ENCODE measurements around the gene DDX54. TPM values are rescaled to one million over a fixed set of nuclear protein-coding genes. Genes with fewer than 3 reads are reported as not detected.

Gene DDX54
- total RNA-seq, 1 experiment from 2014 or later, result 83.0 TPM

GRCh38 chr12:113196990-113197389 lies 11.7 kb upstream of the DDX54 start:
- Histone ChIP-seq H4K20me1 (ENCODE audit: control insufficient read depth, insufficient read depth, insufficient read length) (no peaks in the 10 kb centered on the region), H2AFZ (ENCODE audit: low read length) (no peak overlapping the region)
- H3K27ac Mint-ChIP-seq, result no peak overlapping the region

More at GRCh38 chr12:113196990-113197389, 11.7 kb upstream of the DDX54 start:
- Histone ChIP-seq H3K4me2 (ENCODE audit: insufficient read depth, insufficient read length, low read length) (no peak overlapping the region), H3K79me1 (ENCODE audit: insufficient read depth, low read depth, low read length, poor library complexity, severe bottlenecking) (no peaks in the 10 kb centered on the region), H2BK15ac (ENCODE audit: low read depth, low read length) (no peak overlapping the region), H3K23ac (ENCODE audit: insufficient read length, low read depth, low read length) (no peak overlapping the region), H3K4me1 (ENCODE audit: insufficient read depth, low read length) (no peaks in the 10 kb centered on the region), H2BK20ac (ENCODE audit: low read depth, low read length, poor library complexity, severe bottlenecking) (no peak overlapping the region), H3K4ac (ENCODE audit: low read depth, low read length) (no peak overlapping the region), H4K91ac (ENCODE audit: insufficient read length, low read depth, low read length) (no peak overlapping the region), H3K56ac (ENCODE audit: insufficient read length, low read depth, low read length) (no peak overlapping the region), H3T11ph (ENCODE audit: low read length) (no peak overlapping the region), H4K8ac (replicated peaks; ENCODE audit: insufficient read length, low read depth, low read length) (no peak overlapping the region), H3K27me3 (ENCODE audit: insufficient read depth, low read length) (no peaks in the 10 kb centered on the region), H2BK120ac (ENCODE audit: low read depth, low read length, poor library complexity, severe bottlenecking) (no peak overlapping the region), H3K14ac (ENCODE audit: insufficient read depth, low read length) (no peak overlapping the region), H2AK5ac (ENCODE audit: insufficient read length, low read length) (no peak overlapping the region), H3K9me3 (ENCODE audit: control insufficient read depth, low read depth, low read length) (no peaks in the 10 kb centered on the region), H2BK12ac (ENCODE audit: insufficient read length, low read depth, low read length) (no peak overlapping the region), H2BK5ac (ENCODE audit: insufficient read length, low read length) (no peak overlapping the region), H3K9ac (ENCODE audit: extremely low read depth, insufficient read length, low read length) (no peak overlapping the region), H3K23me2 (ENCODE audit: insufficient read length, low read depth, low read length, poor library complexity, severe bottlenecking) (no peaks in the 10 kb centered on the region), H3K79me2 (ENCODE audit: insufficient read depth, low read length) (no peaks in the 10 kb centered on the region), H4K5ac (ENCODE audit: insufficient read length, low read depth, low read length) (no peak overlapping the region), H3K18ac (ENCODE audit: insufficient read length, low read depth, low read length) (no peak overlapping the region), H3K27ac (ENCODE audit: insufficient read length, low read depth, low read length) (no peak overlapping the region)
- TF ChIP-seq, protein P1, sequence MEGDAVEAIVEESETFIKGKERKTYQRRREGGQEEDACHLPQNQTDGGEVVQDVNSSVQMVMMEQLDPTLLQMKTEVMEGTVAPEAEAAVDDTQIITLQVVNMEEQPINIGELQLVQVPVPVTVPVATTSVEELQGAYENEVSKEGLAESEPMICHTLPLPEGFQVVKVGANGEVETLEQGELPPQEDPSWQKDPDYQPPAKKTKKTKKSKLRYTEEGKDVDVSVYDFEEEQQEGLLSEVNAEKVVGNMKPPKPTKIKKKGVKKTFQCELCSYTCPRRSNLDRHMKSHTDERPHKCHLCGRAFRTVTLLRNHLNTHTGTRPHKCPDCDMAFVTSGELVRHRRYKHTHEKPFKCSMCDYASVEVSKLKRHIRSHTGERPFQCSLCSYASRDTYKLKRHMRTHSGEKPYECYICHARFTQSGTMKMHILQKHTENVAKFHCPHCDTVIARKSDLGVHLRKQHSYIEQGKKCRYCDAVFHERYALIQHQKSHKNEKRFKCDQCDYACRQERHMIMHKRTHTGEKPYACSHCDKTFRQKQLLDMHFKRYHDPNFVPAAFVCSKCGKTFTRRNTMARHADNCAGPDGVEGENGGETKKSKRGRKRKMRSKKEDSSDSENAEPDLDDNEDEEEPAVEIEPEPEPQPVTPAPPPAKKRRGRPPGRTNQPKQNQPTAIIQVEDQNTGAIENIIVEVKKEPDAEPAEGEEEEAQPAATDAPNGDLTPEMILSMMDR (conservative IDR thresholded peaks at IDR 0.05), result peak; percentile 77
- Mint-ChIP-seq H3K36me3 (ENCODE audit: insufficient read depth in 1 of 3, low read depth in 3 of 3) (peaks cover 5 to 15% (median 13%) of the 10 kb centered on the region in 3 experiments; a peak in 5 of 7 replicates), H3K9me3 (no peaks in the 10 kb centered on the region), H3K4me3 (no peak overlapping the region), H3K4me1 (peaks cover 8 to 10% of the 10 kb centered on the region in 2 experiments; a peak in 3 of 4 replicates), H3K27me3 (ENCODE audit: low read depth) (no peaks in the 10 kb centered on the region)
- DNase-seq, result peak; percentile 82
- WGBS (ENCODE audit: extremely low coverage, insufficient read length, low lambda C conversion rate), result no CpG with 5 or more reads among the region's 4 CpGs
